Skeletal muscle tissue (tissue), 4 donors: ENCODE results near the gene MAGEB4. TPM values are rescaled to one million over a fixed set of nuclear protein-coding genes. Genes with fewer than 3 reads are reported as not detected.

Source experiments
- H3K27ac ChIP-seq: one replicate; pipeline ENCODE4 v1.7.0; 2013; ENCODE audit warnings: mild to moderate bottlenecking, low read depth, low read length, inconsistent platforms
- H3K27me3 ChIP-seq, 3 donors: one replicate each; pipeline ENCODE4 v1.7.0; 2013; ENCODE audit warnings: low read length in 3 of 3; ENCODE audit not compliant: control insufficient read depth in 3 of 3, insufficient read depth in 3 of 3
- H3K36me3 ChIP-seq, 3 donors: one replicate each; pipeline ENCODE4 v1.7.0; 2013; ENCODE audit warnings: low read length in 3 of 3; ENCODE audit not compliant: control insufficient read depth in 3 of 3, insufficient read depth in 3 of 3
- H3K4me1 ChIP-seq, 3 donors: one replicate each; pipeline ENCODE4 v1.7.0; 2013; ENCODE audit warnings: low read length in 3 of 3, mild to moderate bottlenecking in 3 of 3; ENCODE audit not compliant: control insufficient read depth in 3 of 3, insufficient read depth in 3 of 3
- H3K4me3 ChIP-seq, 3 donors: one replicate each; pipeline ENCODE4 v1.7.0; 2013; ENCODE audit warnings: low read length in 3 of 3
- H3K9ac ChIP-seq, 3 donors: one replicate each; pipeline ENCODE4 v1.7.0; 2013; ENCODE audit warnings: low read length in 3 of 3, mild to moderate bottlenecking in 3 of 3, moderate library complexity in 2 of 3, low read depth in 1 of 3
- H3K9me3 ChIP-seq, 3 donors: one replicate each; pipeline ENCODE4 v1.7.0; 2013; ENCODE audit warnings: low read length in 3 of 3; ENCODE audit not compliant: control insufficient read depth in 3 of 3
- total RNA-seq: library from RNA; depleted of rRNA; stranded (reverse); fragments of >200 nt; gene quantifications from one replicate; pipeline ENCODE4 v1.2.3, GENCODE V29; 2014
- donor health status: Osteomylitis.

The MAGEB4 gene
- total RNA-seq, 1 donor from 2014 or later, result not detected

GRCh38 chrX:30280428-30280827, 38.6 kb downstream of the MAGEB4 start:
- H3K27ac ChIP-seq, result no peak overlapping the region
- no peak overlapping the region for H3K9ac ChIP-seq
- H3K27me3 ChIP-seq, result no peaks in the 10 kb centered on the region
- H3K36me3 ChIP-seq, result no peaks in the 10 kb centered on the region
- H3K4me1 ChIP-seq, result no peaks in the 10 kb centered on the region
- no peak overlapping the region for H3K4me3 ChIP-seq
- H3K9me3 ChIP-seq, result no peaks in the 10 kb centered on the region

- Histone ChIP-seq H3K27me3 (no peaks in the 10 kb centered on the region), H3K27ac (no peak overlapping the region), H3K9ac (no peak overlapping the region), H3K4me3 (no peak overlapping the region), H3K4me1 (no peaks in the 10 kb centered on the region), H3K9me3 (no peaks in the 10 kb centered on the region), H3K36me3 (no peaks in the 10 kb centered on the region)
These were observed 40.7 kb downstream of the MAGEB4 start for GRCh38 chrX:30282527-30282926.

DNA sequence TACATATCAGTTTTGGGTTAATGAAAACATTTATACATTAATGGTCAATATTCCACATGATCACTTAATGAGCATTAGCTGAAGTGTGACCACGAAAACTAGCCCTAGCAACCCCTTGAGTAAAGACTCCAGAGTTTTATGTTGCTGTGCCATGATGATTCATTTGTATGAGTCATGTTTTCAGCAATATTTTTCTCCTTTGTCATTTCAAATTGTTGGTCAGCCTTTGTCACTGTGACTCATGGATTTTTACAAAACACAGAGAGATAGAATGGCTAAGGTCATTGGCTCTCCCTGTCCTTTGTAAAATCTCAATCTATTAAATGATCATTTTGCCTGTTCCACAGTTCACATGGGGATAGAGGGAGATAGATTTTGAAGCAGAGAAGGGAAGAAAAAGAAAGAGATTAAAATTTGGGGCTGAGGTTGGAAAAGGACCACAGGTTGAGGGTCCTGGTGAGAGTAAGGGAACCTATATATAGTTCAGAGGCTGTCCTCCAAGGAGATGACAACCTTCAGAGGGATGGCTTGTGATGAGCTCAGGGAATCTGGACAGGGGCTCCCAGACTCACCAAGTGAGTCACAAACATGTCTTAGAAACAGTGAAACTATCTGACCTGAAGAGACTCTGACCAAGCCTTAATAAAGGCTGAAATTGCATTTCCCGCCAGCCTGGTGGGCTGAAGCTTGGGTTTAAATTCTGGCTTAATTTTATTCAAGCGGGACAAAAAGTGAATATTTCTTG, 41.8 kb downstream of the MAGEB4 start:
- H3K4me3 ChIP-seq, result no peak overlapping the region
- H3K27ac ChIP-seq, result no peak overlapping the region
- no peak overlapping the region for H3K9ac ChIP-seq
- H3K36me3 ChIP-seq, result no peaks in the 10 kb centered on the region
- no peaks in the 10 kb centered on the region for H3K9me3 ChIP-seq
- H3K4me1 ChIP-seq, result no peaks in the 10 kb centered on the region
- no peaks in the 10 kb centered on the region for H3K27me3 ChIP-seq

Other genes starting within 250 kb of the MAGEB4 start
- not detected for gene MAGEB2, start 26.4 kb upstream of the MAGEB4 start, total RNA-seq
- gene MAGEB3, start 11.3 kb upstream of the MAGEB4 start, total RNA-seq, result not detected
- not detected for gene MAGEB1, start 5.1 kb downstream of the MAGEB4 start, total RNA-seq
- gene NR0B1, start 67.4 kb downstream of the MAGEB4 start, total RNA-seq, result under 0.01 TPM